GM18873 (cell line): ENCODE measurements around the gene ANKRD2.
"Not testable (repeated sequence)": the region's sequence is repeated elsewhere in the genome, so short reads cannot be mapped to it uniquely, and the experiment has no call there.

Source experiments
- ATAC-seq: cut with Tn5 transposase; IDR thresholded peaks from one replicate; pipeline ENCODE4 v1.9.1; 2021; ENCODE audit warnings: mild to moderate bottlenecking, moderate library complexity, moderate number of reproducible peaks; ENCODE audit not compliant: unreplicated experiment, low FRiP score

Gene ANKRD2

GRCh38 chr10:97543025-97543546 is 29.5 kb upstream of the ANKRD2 start:
- no peak for ATAC-seq

DNA sequence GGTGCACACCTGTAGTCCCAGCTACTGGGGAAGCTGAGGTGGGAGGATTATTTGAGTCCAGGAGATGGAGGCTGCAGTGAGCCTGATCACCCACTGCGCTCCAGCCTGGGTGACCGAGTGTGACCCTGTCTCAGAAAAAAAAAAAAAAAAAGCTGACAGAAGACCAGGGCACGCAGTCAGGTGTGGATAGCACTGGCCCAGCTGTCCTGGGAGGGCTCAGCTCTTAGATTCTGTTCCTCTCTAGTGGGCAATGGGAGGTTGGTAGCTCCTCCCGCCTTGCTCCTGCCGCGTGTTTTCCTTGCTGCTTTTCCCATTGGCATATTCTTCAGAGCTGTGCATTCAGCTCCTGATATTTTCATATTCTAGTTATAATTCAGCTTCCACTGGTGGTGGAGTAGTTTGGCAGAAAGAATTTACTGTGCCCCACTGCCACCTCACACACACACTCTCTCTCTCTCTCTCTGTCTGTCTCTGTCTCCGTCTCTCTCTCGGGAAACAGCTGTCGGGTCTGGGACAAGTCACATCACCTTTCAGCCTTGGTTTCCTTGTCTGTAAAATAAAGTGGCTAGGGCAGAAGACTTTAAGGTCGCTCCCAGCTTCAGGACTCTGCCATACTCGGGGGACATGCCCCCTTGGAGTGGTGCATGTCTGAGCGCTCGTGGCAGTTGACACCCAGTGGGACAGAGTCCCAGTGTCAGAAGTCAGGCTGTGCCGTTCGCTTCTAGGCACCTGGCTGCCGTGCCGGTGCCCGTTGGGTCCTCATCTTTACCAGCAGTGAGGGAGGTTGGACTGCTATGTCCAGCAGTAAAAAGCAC is 25.9 kb upstream of the ANKRD2 start:
- ATAC-seq: no peak

- no peak for ATAC-seq
Observed at GRCh38 chr10:97547271-97547600, 25.3 kb upstream of the ANKRD2 start.

DNA sequence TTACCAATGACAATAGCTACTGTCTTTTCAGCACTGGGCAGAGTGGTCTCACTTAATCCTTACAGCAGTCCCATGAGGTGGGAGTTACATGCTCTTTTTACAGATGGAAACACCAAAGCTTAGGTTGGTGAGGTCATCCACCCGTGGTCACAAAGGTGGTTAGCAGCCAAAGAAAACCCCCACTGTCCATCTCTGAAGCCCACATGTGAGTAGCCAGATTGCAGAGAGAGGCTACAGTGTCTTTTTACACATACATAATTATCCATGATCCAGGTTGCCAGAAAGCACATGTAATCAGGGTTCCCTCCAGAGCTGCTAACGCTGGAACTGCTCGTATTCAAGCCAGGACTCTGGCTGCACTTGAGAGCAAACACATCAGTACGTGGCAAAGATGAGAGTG is 24.6 kb upstream of the ANKRD2 start:
- ATAC-seq: no peak

GRCh38 chr10:97548828-97549455 is 23.6 kb upstream of the ANKRD2 start:
- ATAC-seq: no peak

- ATAC-seq: no peak
Observed at GRCh38 chr10:97549587-97550322, 22.8 kb upstream of the ANKRD2 start.

- no peak for ATAC-seq
Observed at GRCh38 chr10:97550336-97551149, 22.0 kb upstream of the ANKRD2 start.

- ATAC-seq: no peak
Observed at GRCh38 chr10:97551271-97551670, 21.3 kb upstream of the ANKRD2 start.

DNA sequence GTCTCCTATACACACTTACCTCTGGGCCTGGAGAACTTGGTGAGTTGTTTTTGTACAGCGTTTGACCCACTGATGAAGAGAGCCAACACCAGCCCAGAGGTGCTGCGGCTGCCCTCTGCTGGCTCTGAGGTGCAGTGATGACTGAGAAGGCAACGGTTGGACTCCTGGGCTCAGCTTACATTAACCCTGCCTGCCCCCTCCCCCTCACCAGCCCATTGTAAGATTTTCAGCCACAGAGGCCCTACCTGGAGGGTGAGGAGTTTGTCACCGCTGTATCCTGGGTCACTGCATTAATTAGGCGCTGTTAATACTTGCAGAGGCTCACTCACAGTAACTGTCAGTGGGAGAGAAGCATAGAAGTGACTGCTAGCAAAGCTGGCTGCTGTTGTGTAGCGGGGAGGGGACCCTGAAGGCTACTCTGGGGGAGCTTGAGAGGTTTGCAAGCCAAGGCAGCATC is 19.0 kb upstream of the ANKRD2 start:
- no peak for ATAC-seq

- ATAC-seq: not testable (repeated sequence)
Observed at GRCh38 chr10:97554336-97554735, 18.2 kb upstream of the ANKRD2 start.

- ATAC-seq: not testable (repeated sequence)
Observed at GRCh38 chr10:97555541-97555940, 17.0 kb upstream of the ANKRD2 start.

GRCh38 chr10:97560731-97561381 is 11.7 kb upstream of the ANKRD2 start:
- ATAC-seq: not testable (repeated sequence)

GRCh38 chr10:97561386-97562077 is 11.0 kb upstream of the ANKRD2 start:
- ATAC-seq: not testable (repeated sequence)

- not testable (repeated sequence) for ATAC-seq
Observed at GRCh38 chr10:97562329-97562728, 10.2 kb upstream of the ANKRD2 start.

- no peak for ATAC-seq
Observed at GRCh38 chr10:97563337-97563736, 9.2 kb upstream of the ANKRD2 start.

DNA sequence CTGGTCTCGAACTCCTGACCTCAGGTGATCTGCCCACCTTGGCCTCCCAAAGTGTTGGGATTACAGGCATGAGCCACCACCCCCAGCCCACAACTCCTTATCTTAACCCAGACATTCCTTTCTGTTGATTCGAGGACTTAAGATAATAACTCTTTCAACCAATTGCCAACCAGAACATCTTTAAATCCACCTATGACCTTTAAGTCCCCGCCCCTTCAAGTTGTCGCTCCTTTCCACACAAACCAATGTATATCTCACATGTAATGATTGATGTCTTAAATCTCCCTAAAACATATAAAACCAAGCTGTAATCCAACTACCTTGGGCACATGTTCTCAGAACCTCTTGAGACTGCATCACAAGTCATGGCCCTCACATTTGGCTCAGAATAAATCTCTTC is 7.8 kb upstream of the ANKRD2 start:
- no peak for ATAC-seq

DNA sequence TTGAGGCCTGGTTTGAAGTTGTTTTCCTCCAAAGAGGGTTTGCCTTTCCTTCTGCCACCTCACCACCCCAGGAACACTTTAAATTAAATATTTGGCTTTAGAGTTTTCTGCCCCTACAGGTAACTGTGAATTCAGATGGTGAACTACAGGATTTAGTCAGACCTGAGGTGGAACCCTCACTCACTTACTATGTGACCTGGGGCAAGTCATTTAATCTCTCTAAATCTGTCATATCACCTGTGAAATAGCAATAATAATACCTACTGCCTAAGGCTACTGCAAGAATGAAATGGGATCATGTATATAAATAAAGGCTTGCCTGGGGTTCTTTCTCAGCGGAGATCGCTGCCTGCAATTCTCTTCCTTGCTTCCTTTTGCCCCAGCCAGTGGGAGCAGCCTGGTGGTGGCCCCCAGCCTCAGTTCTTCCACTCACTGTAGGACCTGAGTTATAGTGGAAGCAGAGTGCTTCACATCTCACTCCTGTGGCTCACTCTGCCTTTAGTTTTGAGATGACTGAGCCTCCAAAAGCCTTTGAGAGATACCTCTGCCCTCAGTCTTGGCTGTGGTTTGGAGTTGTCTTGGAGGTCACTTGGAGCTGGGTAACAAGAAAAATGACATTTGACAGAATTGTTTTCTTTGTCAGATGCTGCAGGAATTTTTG is 6.1 kb upstream of the ANKRD2 start:
- no peak for ATAC-seq

- no peak for ATAC-seq
Observed at GRCh38 chr10:97567891-97568290, 4.7 kb upstream of the ANKRD2 start.
